ENCODE measurements around the gene TAS2R7. TPM values are rescaled to one million over a fixed set of nuclear protein-coding genes. Genes with fewer than 3 reads are reported as not detected.
"Not testable (repeated sequence)": the region's sequence is repeated elsewhere in the genome, so short reads cannot be mapped to it uniquely, and the experiment has no call there.

TAS2R7 gene
- total RNA-seq, 2 experiments from 2014 or later: not detected

- CTCF ChIA-PET: no interaction called here
- no peak overlapping the region for H3K27ac Mint-ChIP-seq
- intact Hi-C loops (cut with micrococcal nuclease): no loop called here
Observed at GRCh38 chr12:10801741-10802140, 686 bp downstream of the TAS2R7 start.

GRCh38 chr12:10794222-10794621, 8.2 kb downstream of the TAS2R7 start:
- no peak for DNase-seq
- intact Hi-C loops (cut with micrococcal nuclease): no loop called here
- Mint-ChIP-seq H3K27ac (no peak overlapping the region), H3K36me3 (ENCODE audit: low read depth) (no peaks in the 10 kb centered on the region), H3K4me3 (no peak overlapping the region), H3K27me3 (ENCODE audit: low read depth) (peaks cover 2% of the 10 kb centered on the region), H3K4me1 (ENCODE audit: low read depth) (no peaks in the 10 kb centered on the region), H3K9me3 (no peaks in the 10 kb centered on the region)
- CTCF ChIA-PET: no interaction called here

More at GRCh38 chr12:10801741-10802140, 686 bp downstream of the TAS2R7 start:
- no peaks in the 10 kb centered on the region for H3K9me3 Mint-ChIP-seq
- H3K4me1 Mint-ChIP-seq (ENCODE audit: low read depth): no peaks in the 10 kb centered on the region
- peaks cover 15% of the 10 kb centered on the region for H3K27me3 Mint-ChIP-seq (ENCODE audit: low read depth)
- no peaks in the 10 kb centered on the region for H3K36me3 Mint-ChIP-seq (ENCODE audit: low read depth)
- no peak overlapping the region for H3K4me3 Mint-ChIP-seq
- no peak for DNase-seq

- H3K27ac Mint-ChIP-seq; CTCF ChIA-PET; DNase-seq; H3K9me3 Mint-ChIP-seq; H3K4me1 Mint-ChIP-seq (ENCODE audit: low read depth); H3K27me3 Mint-ChIP-seq (ENCODE audit: low read depth); H3K36me3 Mint-ChIP-seq (ENCODE audit: low read depth); H3K4me3 Mint-ChIP-seq; intact Hi-C loops (cut with micrococcal nuclease): not testable (repeated sequence)
Observed at GRCh38 chr12:10791769-10792168, 10.7 kb downstream of the TAS2R7 start.

- Mint-ChIP-seq H3K36me3 (ENCODE audit: low read depth) (no peaks in the 10 kb centered on the region), H3K27me3 (ENCODE audit: low read depth) (peaks cover 5% of the 10 kb centered on the region), H3K9me3 (no peaks in the 10 kb centered on the region), H3K4me1 (ENCODE audit: low read depth) (no peaks in the 10 kb centered on the region), H3K27ac (no peak overlapping the region), H3K4me3 (no peak overlapping the region)
- CTCF ChIA-PET: interaction anchor here (1.0 kb wide), 1 partner anchor 704 kb away, joined by 4 read pairs; no protein-coding TSS in a partner anchor
- no peak for DNase-seq
- intact Hi-C loops (cut with micrococcal nuclease): no loop called here
Observed at GRCh38 chr12:10783252-10783651, 19.2 kb downstream of the TAS2R7 start.

- no peaks in the 10 kb centered on the region for H3K4me1 Mint-ChIP-seq (ENCODE audit: low read depth)
- intact Hi-C loops (cut with micrococcal nuclease): no loop called here
Observed at GRCh38 chr12:10779103-10779502, 23.3 kb downstream of the TAS2R7 start.

GRCh38 chr12:10771132-10771733, 31.2 kb downstream of the TAS2R7 start:
- DNase-seq: no peak
- no peak overlapping the region for H3K27ac Mint-ChIP-seq
- H3K4me1 Mint-ChIP-seq (ENCODE audit: low read depth): no peaks in the 10 kb centered on the region
- no peaks in the 10 kb centered on the region for H3K9me3 Mint-ChIP-seq
- intact Hi-C loops (cut with micrococcal nuclease): loop anchor here (1.0 kb wide), 2 partner anchors 428 to 715 kb away; no protein-coding TSS in a partner anchor
- H3K27me3 Mint-ChIP-seq (ENCODE audit: low read depth): peaks cover 34% of the 10 kb centered on the region
- no peak overlapping the region for H3K4me3 Mint-ChIP-seq
- H3K36me3 Mint-ChIP-seq (ENCODE audit: low read depth): no peaks in the 10 kb centered on the region
- CTCF ChIA-PET: interaction anchor here (0.5 to 8.6 kb wide), 6 partner anchors 33 to 715 kb away, joined by 3 to 64 read pairs (median 4); partner anchors contain the start of gene SMIM10L1

More at GRCh38 chr12:10779103-10779502, 23.3 kb downstream of the TAS2R7 start:
- CTCF ChIA-PET: interaction anchor here (0.6 to 2.7 kb wide), 3 partner anchors 421 to 708 kb away, joined by 3 to 9 read pairs (median 6); no protein-coding TSS in a partner anchor
- Mint-ChIP-seq H3K9me3 (no peaks in the 10 kb centered on the region), H3K27me3 (ENCODE audit: low read depth) (peaks cover 3% of the 10 kb centered on the region), H3K27ac (no peak overlapping the region), H3K36me3 (ENCODE audit: low read depth) (no peaks in the 10 kb centered on the region), H3K4me3 (no peak overlapping the region)
- DNase-seq: no peak

- Mint-ChIP-seq H3K36me3 (ENCODE audit: low read depth) (peaks cover 3% of the 10 kb centered on the region), H3K9me3 (peaks cover 14% of the 10 kb centered on the region), H3K27ac (no peak overlapping the region), H3K4me3 (no peak overlapping the region), H3K4me1 (ENCODE audit: low read depth) (no peaks in the 10 kb centered on the region), H3K27me3 (ENCODE audit: low read depth) (peaks cover 44% of the 10 kb centered on the region)
- no peak for DNase-seq
- intact Hi-C loops (cut with micrococcal nuclease): loop anchor here (10.0 kb wide), 1 partner anchor 415 kb away; the partner anchor contains the start of gene SMIM10L1
- CTCF ChIA-PET: interaction anchor here (0.6 to 3.0 kb wide), 3 partner anchors 10 to 734 kb away, joined by 4 to 10 read pairs (median 7); no protein-coding TSS in a partner anchor
Observed at GRCh38 chr12:10759657-10760056, 42.8 kb downstream of the TAS2R7 start.

- H3K9me3 Mint-ChIP-seq: peaks cover 14% of the 10 kb centered on the region
- H3K4me3 Mint-ChIP-seq: no peak overlapping the region
- no peak for DNase-seq
- peaks cover 41% of the 10 kb centered on the region for H3K27me3 Mint-ChIP-seq (ENCODE audit: low read depth)
- CTCF ChIA-PET: no interaction called here
- H3K4me1 Mint-ChIP-seq (ENCODE audit: low read depth): no peaks in the 10 kb centered on the region
- no peak overlapping the region for H3K27ac Mint-ChIP-seq
- peaks cover 3% of the 10 kb centered on the region for H3K36me3 Mint-ChIP-seq (ENCODE audit: low read depth)
- intact Hi-C loops (cut with micrococcal nuclease): loop anchor here (10.0 kb wide), 1 partner anchor 419 kb away; the partner anchor contains the start of gene SMIM10L1
Observed at GRCh38 chr12:10756194-10756593, 46.2 kb downstream of the TAS2R7 start.

GRCh38 chr12:10753059-10753458, 49.4 kb downstream of the TAS2R7 start:
- peaks cover 10% of the 10 kb centered on the region for H3K4me1 Mint-ChIP-seq (ENCODE audit: low read depth)
- intact Hi-C loops (cut with micrococcal nuclease): loop anchor here (5.0 to 10.0 kb wide), 2 partner anchors 422 to 601 kb away; partner anchors contain the start of gene SMIM10L1
- peaks cover 14% of the 10 kb centered on the region for H3K9me3 Mint-ChIP-seq
- no peak overlapping the region for H3K27ac Mint-ChIP-seq
- CTCF ChIA-PET: no interaction called here
- H3K4me3 Mint-ChIP-seq: no peak overlapping the region
- peaks cover 28% of the 10 kb centered on the region for H3K27me3 Mint-ChIP-seq (ENCODE audit: low read depth)
- no peak for DNase-seq
- H3K36me3 Mint-ChIP-seq (ENCODE audit: low read depth): peaks cover 3% of the 10 kb centered on the region

Other genes with a start within 250 kb of the TAS2R7 start
- 10 to 100 TPM; 58.8 to 61.1 TPM for gene MAGOHB, start 189.0 kb downstream of the TAS2R7 start, total RNA-seq
- gene STYK1, start 128.6 kb downstream of the TAS2R7 start, total RNA-seq: not detected
- gene YBX3, start 79.3 kb downstream of the TAS2R7 start, total RNA-seq: 100 to 1,000 TPM; 192 to 219 TPM
- gene TAS2R8, start 4.7 kb upstream of the TAS2R7 start, total RNA-seq: not detected
- gene TAS2R9, start 7.5 kb upstream of the TAS2R7 start, total RNA-seq: not detected
- gene TAS2R10, start 23.7 kb upstream of the TAS2R7 start, total RNA-seq: not detected
- gene PRR4, start 46.8 kb upstream of the TAS2R7 start, total RNA-seq: not detected
- 1 to 10 TPM; 4.8 to 7.4 TPM for gene PRH1, start 81.6 kb upstream of the TAS2R7 start, total RNA-seq
- gene TAS2R13, start 106.9 kb upstream of the TAS2R7 start, total RNA-seq: under 1 TPM in 1 of 2 experiments, not detected in 1; 0.17 TPM
- gene PRH2, start 126.6 kb upstream of the TAS2R7 start, total RNA-seq: not detected
- under 1 TPM; 0.36 to 0.49 TPM for gene TAS2R14, start 136.6 kb upstream of the TAS2R7 start, total RNA-seq
- under 1 TPM in 1 of 2 experiments, not detected in 1; 0.36 TPM for gene TAS2R50, start 184.3 kb upstream of the TAS2R7 start, total RNA-seq
- under 1 TPM; 0.54 to 0.60 TPM for gene TAS2R20, start 195.7 kb upstream of the TAS2R7 start, total RNA-seq
- under 1 TPM; 0.77 to 0.98 TPM for gene TAS2R19, start 220.0 kb upstream of the TAS2R7 start, total RNA-seq
- gene TAS2R31, start 228.8 kb upstream of the TAS2R7 start, total RNA-seq: 1 to 10 TPM; 1.1 to 1.4 TPM

All from activated naive CD4-positive, alpha-beta T cell treated with anti-CD3 and anti-CD28 coated beads for 36 hours (primary cell).